G401.6 (cell line): ENCODE measurements around the gene PPP2R2C.

Source experiments
- FAIRE-seq: peaks from 2 replicates; lab custom pipeline; 2012; peaks lifted over from hg19 to GRCh38; lab: Jason Lieb, UNC

Gene PPP2R2C

GRCh38 chr4:6362243-6362885 lies 110.0 kb downstream of the PPP2R2C start:
- FAIRE-seq: no peak

GRCh38 chr4:6361076-6361784 lies 111.2 kb downstream of the PPP2R2C start:
- no peak for FAIRE-seq

- FAIRE-seq: no peak
These were observed 112.0 kb downstream of the PPP2R2C start for GRCh38 chr4:6360385-6360784.

GRCh38 chr4:6359536-6360308 lies 112.7 kb downstream of the PPP2R2C start:
- FAIRE-seq: no peak

- no peak for FAIRE-seq
These were observed 114.9 kb downstream of the PPP2R2C start for GRCh38 chr4:6357476-6357875.

- FAIRE-seq: no peak
These were observed 116.3 kb downstream of the PPP2R2C start for GRCh38 chr4:6356076-6356560.

- FAIRE-seq: no peak
These were observed 117.4 kb downstream of the PPP2R2C start for GRCh38 chr4:6355052-6355451.

- no peak for FAIRE-seq
These were observed 117.8 kb downstream of the PPP2R2C start for GRCh38 chr4:6354626-6355025.

- no peak for FAIRE-seq
These were observed 118.3 kb downstream of the PPP2R2C start for GRCh38 chr4:6354119-6354518.

- no peak for FAIRE-seq
These were observed 120.3 kb downstream of the PPP2R2C start for GRCh38 chr4:6352031-6352692.

GRCh38 chr4:6351246-6352000 lies 121.0 kb downstream of the PPP2R2C start:
- no peak for FAIRE-seq

GRCh38 chr4:6350646-6351045 lies 121.8 kb downstream of the PPP2R2C start:
- no peak for FAIRE-seq

- FAIRE-seq: no peak
These were observed 122.4 kb downstream of the PPP2R2C start for GRCh38 chr4:6349896-6350603.

GRCh38 chr4:6348408-6348807 lies 124.0 kb downstream of the PPP2R2C start:
- no peak for FAIRE-seq

GRCh38 chr4:6347511-6348045 lies 124.8 kb downstream of the PPP2R2C start:
- FAIRE-seq: no peak

GRCh38 chr4:6346373-6347110 lies 125.9 kb downstream of the PPP2R2C start:
- FAIRE-seq: no peak

- FAIRE-seq: no peak
These were observed 126.5 kb downstream of the PPP2R2C start for GRCh38 chr4:6345866-6346265.

- no peak for FAIRE-seq
These were observed 127.2 kb downstream of the PPP2R2C start for GRCh38 chr4:6345096-6345830.

- FAIRE-seq: no peak
These were observed 128.4 kb downstream of the PPP2R2C start for GRCh38 chr4:6343939-6344408.
